K562 (cell line): ENCODE data around the gene EFR3B.

Experiments
- CBFA2T2 ChIP-seq: fragments of 450-650 bp; conservative IDR thresholded peaks from 2 replicates; pipeline ENCODE4 v1.6.1; 2017; ENCODE audit warnings: mild to moderate bottlenecking
- FOXA1 ChIP-seq: fragments of 450-650 bp; IDR thresholded peaks from 2 replicates; pipeline ENCODE4 v1.6.1; 2016; ENCODE audit warnings: mild to moderate bottlenecking, borderline replicate concordance

DNA sequence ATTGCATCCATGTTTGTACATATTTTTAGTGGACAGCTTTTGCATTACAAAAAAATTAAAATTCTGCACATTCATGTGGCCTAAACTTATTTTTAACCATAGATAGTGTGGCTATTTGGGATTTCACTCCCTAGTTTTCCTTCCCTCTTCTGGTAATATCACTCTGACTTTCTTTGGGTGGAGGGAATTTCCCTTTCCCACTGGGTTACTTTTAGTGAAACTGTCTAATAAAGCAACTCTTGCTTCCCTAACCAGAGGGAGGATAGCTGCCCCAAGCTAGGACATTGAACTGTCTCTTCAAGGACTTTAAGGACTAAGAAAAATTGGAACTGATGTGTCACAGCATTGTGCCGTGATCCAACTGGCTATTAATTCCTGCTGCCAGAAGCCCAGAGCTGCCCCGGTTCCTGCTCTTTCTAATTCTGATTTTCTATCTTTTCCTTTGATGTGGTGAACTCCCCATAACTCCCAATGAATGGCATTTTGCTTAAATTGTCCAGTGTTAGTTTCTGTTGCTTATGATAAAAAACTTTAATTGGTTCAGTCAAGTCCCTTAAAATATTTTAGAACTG is 20.0 kb upstream of the EFR3B start:
- TF ChIP-seq CBFA2T2 (no peak), FOXA1 (no peak)
